Fibroblast of skin of right biceps (primary cell): ENCODE results near the gene NCAPD2.

Experiments
- DNase-seq: peaks from one replicate; pipeline ENCODE4 v3.0.0-alpha.2; 2013

The NCAPD2 gene

DNA sequence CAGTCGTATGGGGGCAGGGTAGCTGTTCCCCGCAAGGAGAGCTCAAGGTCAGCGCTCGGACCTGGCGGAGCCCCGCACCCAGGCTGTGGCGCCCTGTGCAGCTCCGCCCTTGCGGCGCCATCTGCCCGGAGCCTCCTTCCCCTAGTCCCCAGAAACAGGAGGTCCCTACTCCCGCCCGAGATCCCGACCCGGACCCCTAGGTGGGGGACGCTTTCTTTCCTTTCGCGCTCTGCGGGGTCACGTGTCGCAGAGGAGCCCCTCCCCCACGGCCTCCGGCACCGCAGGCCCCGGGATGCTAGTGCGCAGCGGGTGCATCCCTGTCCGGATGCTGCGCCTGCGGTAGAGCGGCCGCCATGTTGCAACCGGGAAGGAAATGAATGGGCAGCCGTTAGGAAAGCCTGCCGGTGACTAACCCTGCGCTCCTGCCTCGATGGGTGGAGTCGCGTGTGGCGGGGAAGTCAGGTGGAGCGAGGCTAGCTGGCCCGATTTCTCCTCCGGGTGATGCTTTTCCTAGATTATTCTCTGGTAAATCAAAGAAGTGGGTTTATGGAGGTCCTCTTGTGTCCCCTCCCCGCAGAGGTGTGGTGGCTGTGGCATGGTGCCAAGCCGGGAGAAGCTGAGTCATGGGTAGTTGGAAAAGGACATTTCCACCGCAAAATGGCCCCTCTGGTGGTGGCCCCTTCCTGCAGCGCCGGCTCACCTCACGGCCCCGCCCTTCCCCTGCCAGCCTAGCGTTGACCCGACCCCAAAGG, 41.2 kb downstream of the NCAPD2 start:
- peak; percentile 76 for DNase-seq

DNA sequence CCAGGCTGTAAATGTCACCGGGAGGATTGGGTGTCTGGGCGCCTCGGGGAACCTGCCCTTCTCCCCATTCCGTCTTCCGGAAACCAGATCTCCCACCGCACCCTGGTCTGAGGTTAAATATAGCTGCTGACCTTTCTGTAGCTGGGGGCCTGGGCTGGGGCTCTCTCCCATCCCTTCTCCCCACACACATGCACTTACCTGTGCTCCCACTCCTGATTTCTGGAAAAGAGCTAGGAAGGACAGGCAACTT, 41.7 kb downstream of the NCAPD2 start:
- DNase-seq, result no peak

- no peak for DNase-seq
These were observed 42.3 kb downstream of the NCAPD2 start for GRCh38 chr12:6535960-6536847.

- peak; percentile 30 for DNase-seq
These were observed 43.1 kb downstream of the NCAPD2 start for GRCh38 chr12:6536894-6537579.

DNA sequence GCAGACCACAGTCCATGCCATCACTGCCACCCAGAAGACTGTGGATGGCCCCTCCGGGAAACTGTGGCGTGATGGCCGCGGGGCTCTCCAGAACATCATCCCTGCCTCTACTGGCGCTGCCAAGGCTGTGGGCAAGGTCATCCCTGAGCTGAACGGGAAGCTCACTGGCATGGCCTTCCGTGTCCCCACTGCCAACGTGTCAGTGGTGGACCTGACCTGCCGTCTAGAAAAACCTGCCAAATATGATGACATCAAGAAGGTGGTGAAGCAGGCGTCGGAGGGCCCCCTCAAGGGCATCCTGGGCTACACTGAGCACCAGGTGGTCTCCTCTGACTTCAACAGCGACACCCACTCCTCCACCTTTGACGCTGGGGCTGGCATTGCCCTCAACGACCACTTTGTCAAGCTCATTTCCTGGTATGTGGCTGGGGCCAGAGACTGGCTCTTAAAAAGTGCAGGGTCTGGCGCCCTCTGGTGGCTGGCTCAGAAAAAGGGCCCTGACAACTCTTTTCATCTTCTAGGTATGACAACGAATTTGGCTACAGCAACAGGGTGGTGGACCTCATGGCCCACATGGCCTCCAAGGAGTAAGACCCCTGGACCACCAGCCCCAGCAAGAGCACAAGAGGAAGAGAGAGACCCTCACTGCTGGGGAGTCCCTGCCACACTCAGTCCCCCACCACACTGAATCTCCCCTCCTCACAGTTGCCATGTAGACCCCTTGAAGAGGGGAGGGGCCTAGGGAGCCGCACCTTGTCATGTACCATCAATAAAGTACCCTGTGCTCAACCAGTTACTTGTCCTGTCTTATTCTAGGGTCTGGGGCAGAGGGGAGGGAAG, 43.9 kb downstream of the NCAPD2 start:
- peak; percentile 78 for DNase-seq

DNA sequence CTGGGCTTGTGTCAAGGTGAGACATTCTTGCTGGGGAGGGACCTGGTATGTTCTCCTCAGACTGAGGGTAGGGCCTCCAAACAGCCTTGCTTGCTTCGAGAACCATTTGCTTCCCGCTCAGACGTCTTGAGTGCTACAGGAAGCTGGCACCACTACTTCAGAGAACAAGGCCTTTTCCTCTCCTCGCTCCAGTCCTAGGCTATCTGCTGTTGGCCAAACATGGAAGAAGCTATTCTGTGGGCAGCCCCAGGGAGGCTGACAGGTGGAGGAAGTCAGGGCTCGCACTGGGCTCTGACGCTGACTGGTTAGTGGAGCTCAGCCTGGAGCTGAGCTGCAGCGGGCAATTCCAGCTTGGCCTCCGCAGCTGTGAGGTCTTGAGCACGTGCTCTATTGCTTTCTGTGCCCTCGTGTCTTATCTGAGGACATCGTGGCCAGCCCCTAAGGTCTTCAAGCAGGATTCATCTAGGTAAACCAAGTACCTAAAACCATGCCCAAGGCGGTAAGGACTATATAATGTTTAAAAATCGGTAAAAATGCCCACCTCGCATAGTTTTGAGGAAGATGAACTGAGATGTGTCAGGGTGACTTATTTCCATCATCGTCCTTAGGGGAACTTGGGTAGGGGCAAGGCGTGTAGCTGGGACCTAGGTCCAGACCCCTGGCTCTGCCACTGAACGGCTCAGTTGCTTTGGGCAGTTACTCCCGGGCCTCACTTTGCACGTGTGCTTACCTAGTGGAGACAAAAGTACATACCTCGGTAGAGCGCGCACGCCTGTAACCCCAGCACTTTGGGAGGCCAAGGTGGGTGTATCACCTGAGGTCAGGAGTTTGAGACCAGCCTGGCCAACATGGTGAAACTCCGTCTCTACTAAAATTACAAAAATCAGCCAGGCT, 44.8 kb downstream of the NCAPD2 start:
- DNase-seq, result peak; percentile 56

DNA sequence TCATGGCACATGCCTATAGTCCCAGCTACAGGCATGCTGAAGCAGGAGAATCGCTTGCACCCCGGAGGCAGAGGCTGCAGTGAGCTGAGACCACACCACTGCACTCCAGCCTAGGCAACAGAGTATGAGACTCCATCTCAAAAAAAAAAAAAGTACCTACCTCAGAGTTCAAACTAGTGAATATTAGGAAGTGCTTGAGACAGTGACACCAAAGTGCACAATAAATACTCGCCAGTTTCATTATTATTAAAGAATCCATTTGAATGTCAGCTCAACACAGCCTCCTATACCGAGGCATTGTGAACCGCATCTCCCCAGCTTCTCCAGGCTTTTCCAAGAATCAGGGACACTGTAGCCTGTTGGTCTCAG, 45.4 kb downstream of the NCAPD2 start:
- peak; percentile 39 for DNase-seq

DNA sequence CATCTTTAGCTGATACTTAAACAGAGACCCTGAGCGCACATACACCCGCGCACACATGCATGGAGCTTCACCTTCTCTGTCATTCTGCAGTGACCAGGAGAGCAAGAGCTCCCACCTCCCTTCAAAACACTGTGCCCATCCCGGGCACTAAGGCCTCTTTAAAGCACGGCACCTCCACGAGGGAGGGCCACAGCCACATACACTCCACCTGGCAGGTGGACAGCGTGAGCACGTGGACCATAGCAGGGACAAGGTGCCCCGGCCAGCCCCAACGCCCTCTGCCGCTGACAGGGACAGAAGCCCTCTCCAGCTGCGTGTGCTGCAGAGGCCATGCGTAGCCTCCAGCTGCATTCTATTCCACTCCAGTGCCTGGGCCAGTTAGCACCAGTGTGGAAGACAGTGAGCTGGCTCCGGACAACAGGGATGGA, 45.8 kb downstream of the NCAPD2 start:
- DNase-seq, result no peak

GRCh38 chr12:6540181-6540877, 46.4 kb downstream of the NCAPD2 start:
- DNase-seq, result peak; percentile 97

GRCh38 chr12:6541371-6542165, 47.7 kb downstream of the NCAPD2 start:
- no peak for DNase-seq

DNA sequence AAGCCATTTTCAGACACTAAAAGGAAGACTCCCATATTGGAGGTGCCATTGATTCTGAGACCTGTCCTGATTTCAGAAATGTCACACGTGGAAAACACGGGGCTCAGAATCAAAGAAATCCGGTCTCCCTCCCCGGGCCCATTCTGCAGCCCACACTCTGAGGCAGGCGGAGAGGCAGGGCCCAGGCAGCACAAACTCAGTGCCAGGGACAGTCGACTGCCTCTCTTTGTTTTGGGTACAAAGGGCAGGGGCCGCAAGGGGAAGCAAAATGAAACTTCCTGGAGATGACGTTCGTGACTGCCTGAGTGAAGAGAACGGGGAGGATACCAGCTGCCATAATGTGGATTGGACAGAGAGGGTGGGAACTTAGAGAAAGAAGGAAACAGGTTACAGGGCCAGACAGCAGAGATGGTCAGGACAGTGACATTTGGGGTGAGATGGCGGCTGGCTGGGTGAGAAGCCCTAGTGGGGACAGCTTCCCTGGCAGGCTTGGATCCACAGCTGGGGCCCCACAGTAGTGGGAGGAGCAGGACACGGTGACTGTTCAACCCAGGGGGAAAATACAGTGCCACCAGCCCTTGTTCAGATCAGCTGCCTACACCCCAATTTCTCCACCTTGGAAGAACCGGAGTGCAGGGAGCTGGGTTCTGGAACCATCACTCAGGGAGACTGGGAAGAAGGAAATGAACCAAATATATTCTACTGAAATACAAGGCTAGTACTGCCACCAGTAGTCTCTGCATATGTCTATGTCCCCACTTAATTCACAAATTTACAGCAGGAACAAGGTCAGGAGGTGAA, 48.5 kb downstream of the NCAPD2 start:
- DNase-seq, result no peak

GRCh38 chr12:6546016-6546415, 52.1 kb downstream of the NCAPD2 start:
- no peak for DNase-seq

GRCh38 chr12:6547566-6547965, 53.7 kb downstream of the NCAPD2 start:
- no peak for DNase-seq

DNA sequence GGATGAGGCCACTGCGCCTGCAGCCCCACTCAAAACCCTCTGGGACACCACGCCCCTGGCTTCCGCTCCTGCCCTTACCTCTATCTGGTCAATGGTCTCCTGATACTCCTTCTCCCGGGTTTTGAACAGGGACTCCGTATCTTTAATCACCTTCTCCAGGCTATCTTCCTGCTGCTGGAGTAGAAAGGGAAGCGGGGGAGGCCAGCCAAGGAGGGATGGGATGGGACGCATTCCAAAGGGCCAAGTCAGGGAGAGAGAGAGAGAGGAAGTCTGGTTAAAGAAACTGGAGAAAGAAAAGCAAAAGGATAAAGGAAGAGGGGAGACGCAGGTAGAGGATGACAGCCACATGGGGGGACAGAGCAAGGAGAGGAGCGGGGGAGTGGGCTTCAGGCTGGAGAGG, 54.1 kb downstream of the NCAPD2 start:
- DNase-seq, result peak; percentile 92

DNA sequence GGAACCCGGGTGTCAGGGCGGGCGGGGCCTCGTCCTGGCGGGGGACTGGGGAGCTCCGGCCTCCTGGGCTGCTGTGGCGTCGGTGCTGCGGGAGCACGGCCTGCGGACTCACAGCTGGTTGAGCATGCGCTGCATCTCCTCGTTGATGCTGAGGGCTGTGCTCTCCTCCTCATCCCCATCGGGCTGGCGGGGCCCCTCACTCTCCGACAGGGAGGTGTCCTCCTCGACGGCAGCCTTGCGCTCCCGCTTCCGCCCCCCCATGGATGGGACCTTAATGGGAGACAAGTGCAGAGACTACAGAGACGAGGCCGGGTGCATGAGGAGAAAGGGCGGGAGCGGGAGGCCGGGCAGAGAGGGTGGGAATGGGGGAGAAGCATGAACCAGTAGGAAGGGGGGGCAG, 54.7 kb downstream of the NCAPD2 start:
- no peak for DNase-seq

GRCh38 chr12:6548966-6549683, 55.2 kb downstream of the NCAPD2 start:
- peak; percentile 88 for DNase-seq

GRCh38 chr12:6549684-6550151, 55.8 kb downstream of the NCAPD2 start:
- no peak for DNase-seq

DNA sequence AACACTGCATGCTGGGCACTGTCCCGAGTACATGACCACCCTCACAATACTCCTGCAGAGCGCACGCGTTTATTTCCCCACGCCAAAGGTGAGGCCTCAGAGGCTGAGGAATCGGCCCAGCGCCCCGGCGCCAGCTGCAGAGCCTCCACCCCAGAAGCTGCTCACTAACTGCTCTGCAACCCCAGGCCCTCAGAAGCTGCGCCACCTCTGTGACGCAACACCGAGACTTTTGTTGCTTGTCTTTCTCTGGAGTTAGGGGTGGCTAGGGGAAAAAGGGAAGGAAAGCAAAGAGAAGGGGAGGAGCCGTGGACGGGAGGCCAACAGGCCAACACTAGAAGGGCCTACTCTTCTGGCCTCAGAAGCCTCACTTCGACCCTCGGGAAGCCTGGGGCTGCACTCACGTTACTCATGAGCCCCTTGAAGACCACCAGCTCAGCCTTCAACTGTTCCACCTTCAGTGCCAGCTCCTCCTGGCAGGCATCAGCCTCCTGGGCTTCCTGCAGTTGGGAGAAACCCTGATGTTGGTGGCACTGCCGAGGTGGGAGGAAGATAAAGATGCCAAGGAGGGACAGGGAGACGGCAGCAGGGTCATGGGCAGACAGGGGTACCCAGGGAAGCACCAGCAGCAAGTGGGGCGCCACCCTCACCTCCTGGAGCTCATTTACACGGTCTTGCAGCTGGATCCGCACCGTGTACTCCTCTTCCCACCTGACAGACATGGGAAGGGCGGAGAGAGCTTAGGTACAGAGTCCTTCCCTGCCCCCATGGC, 56.6 kb downstream of the NCAPD2 start:
- no peak for DNase-seq
